NCI-H146 treated with DMSO at 0.1 percent for 48 hours (cell line): ENCODE measurements around the gene MAEA.

Source experiments
- DNase-seq: peaks from one replicate; lab custom pipeline; 2025; ENCODE audit not compliant: unreplicated experiment; lab: John Stamatoyannopoulos, UW

Gene MAEA

GRCh38 chr4:1349359-1350168 is 59.9 kb downstream of the MAEA start:
- no peak for DNase-seq

- no peak for DNase-seq
Measured at GRCh38 chr4:1350169-1350520, 60.5 kb downstream of the MAEA start.

- peak; percentile 7 for DNase-seq
Measured at GRCh38 chr4:1351854-1352566, 62.3 kb downstream of the MAEA start.

- no peak for DNase-seq
Measured at GRCh38 chr4:1352567-1352900, 62.8 kb downstream of the MAEA start.

- no peak for DNase-seq
Measured at GRCh38 chr4:1353186-1354055, 63.7 kb downstream of the MAEA start.

GRCh38 chr4:1354136-1354982 is 64.7 kb downstream of the MAEA start:
- no peak for DNase-seq

- no peak for DNase-seq
Measured at GRCh38 chr4:1354983-1355275, 65.2 kb downstream of the MAEA start.

GRCh38 chr4:1355378-1355777 is 65.7 kb downstream of the MAEA start:
- no peak for DNase-seq

GRCh38 chr4:1356181-1356998 is 66.7 kb downstream of the MAEA start:
- no peak for DNase-seq

GRCh38 chr4:1357356-1358248 is 67.9 kb downstream of the MAEA start:
- no peak for DNase-seq

- no peak for DNase-seq
Measured at GRCh38 chr4:1358421-1359143, 68.9 kb downstream of the MAEA start.

GRCh38 chr4:1359144-1359501 is 69.4 kb downstream of the MAEA start:
- DNase-seq, result no peak

- no peak for DNase-seq
Measured at GRCh38 chr4:1359976-1360375, 70.3 kb downstream of the MAEA start.

- DNase-seq, result no peak
Measured at GRCh38 chr4:1360423-1361283, 71.0 kb downstream of the MAEA start.

GRCh38 chr4:1361431-1361830 is 71.7 kb downstream of the MAEA start:
- no peak for DNase-seq

GRCh38 chr4:1362046-1362445 is 72.4 kb downstream of the MAEA start:
- DNase-seq, result no peak

- no peak for DNase-seq
Measured at GRCh38 chr4:1362521-1362920, 72.8 kb downstream of the MAEA start.

GRCh38 chr4:1363513-1363912 is 73.8 kb downstream of the MAEA start:
- DNase-seq, result no peak
